Measurements from ENCODE around the gene MSH5.
"Not testable (repeated sequence)": the region's sequence is repeated elsewhere in the genome, so short reads cannot be mapped to it uniquely, and the experiment has no call there.

Gene MSH5

GRCh38 chr6:31739639-31740396 lies at the start of gene MSH5:
TSS of gene MSH5 (plus strand) at chr6:31740005. CDS start at chr6:31740467, 462 bp downstream.
- peak; percentile 99 for DNase-seq

GRCh38 chr6:31690231-31691077 lies 49.4 kb upstream of the MSH5 start:
- DNase-seq, result no peak

- no peak for DNase-seq
These were observed 48.7 kb upstream of the MSH5 start for GRCh38 chr6:31691078-31691463.

DNA sequence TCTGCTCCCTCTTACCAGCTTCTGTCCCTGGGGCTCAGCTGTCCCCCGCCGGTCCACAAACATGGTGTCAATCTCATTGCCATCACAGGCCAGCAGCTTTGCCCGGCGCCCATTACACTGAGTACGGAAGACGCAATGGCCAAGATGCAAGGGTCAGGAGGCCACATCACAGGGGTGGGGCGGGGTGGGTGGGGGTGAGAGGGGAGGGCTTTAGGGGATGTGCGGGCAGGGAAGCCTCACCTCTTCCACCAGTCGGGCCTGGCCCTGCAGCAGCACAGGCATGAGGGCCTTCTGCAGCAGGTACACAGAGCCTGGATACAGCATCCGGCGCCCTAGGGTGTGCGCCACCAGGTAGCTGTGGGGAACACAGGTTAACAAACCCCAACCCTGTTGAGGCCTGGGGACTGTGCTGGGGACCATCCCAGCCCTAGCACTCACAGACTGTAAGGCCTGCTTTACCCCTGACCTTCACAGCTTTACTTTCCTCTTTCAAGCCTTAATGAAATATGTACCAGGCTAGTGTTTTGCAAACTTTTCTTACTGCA lies 48.2 kb upstream of the MSH5 start:
- DNase-seq, result no peak

DNA sequence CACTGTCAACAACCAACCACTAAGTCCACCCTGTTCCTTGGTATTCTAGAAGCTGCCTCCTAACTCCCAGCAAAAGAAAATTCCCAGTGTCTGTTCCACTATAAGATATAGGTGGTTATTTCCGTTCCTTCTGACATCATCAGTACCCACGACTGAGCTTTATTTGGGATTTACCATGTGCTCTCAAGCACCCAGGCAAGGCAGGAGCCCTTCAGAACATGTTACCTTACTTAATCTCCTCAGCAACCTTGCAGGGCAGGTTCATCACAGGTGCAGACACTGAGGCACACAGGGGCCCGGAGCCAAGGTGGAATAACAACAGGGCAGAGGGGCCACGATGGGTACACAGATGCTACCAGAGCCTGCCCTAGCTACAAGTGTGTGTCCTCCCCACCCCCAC lies 47.5 kb upstream of the MSH5 start:
- no peak for DNase-seq

- DNase-seq, result no peak
These were observed 46.9 kb upstream of the MSH5 start for GRCh38 chr6:31692886-31693285.

DNA sequence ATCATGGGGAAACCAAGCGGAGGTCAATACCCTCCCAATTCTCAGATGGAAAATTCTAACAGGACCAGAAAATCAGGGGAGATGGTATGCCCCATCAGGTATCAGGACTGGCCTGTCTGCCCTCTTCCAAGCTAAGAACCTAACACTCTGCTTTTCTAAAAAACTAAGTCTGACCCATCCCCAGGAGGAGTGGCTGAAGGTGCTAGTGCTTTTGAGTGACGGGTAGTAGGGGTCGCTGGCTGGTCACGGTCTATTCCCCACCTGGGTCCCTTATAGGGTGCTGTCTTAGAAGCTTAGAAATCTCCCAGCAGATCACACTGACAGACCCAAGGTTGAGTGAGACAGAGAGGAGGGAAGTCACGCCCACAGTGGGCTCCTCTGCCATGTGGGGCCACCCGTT lies 46.3 kb upstream of the MSH5 start:
- DNase-seq, result no peak

GRCh38 chr6:31697555-31697954 lies 42.2 kb upstream of the MSH5 start:
- no peak for DNase-seq

DNA sequence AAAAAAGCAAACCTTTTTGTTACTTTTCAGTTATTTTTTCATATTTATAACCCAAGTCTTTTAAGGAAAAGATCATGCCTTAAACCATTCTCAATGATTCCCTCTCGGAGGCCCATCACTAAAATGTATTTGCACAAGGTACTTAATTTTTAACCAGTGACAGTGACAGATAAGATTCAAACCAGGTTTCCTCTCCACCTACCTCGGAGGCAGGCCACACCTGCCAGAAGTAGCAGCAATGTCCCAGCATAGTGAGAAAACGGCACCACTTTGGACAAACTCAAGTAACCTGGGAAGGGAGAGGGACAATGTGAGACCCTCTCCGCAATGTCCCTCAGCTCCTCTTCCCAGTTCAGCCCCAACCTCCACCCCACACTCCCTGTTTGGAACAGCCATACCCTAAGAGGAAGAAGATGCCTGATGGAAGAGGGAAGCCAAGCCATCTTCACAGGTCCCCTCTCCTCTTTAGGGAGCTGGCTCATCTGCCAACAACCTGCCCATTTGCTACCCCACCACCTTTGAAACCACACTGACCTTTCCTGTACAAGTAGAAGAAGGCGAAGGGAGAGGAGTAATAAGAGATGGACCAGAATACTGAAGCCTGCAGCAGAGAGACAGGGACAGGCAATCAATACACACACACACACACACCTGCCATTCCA lies 38.9 kb upstream of the MSH5 start:
- no peak for DNase-seq

GRCh38 chr6:31701666-31702404 lies 38.0 kb upstream of the MSH5 start:
- DNase-seq, result peak in 1 of 2 experiments; percentile 10

DNA sequence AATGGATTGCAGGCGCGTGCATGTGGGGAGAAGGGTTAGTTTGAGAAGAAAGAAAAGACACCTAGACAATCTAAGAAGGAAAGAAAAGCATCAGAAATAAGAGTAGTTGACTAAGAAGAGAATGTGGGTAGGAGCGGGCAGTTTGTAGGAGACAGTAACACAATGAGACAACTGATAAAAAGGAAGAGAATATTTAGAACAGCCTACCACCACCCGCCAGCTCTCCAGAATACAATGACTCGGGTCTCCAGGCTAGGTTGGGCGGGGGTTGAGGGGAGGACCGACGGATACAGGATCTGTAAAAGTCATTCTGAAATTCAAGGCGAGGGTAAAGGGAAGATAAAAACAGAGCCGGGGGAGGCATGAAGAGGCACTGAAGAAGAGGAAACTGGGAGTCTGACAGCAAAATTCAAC lies 37.4 kb upstream of the MSH5 start:
- DNase-seq, result no peak

GRCh38 chr6:31702819-31703716 lies 36.7 kb upstream of the MSH5 start, which contains the start of gene ABHD16A:
TSS of gene ABHD16A (minus strand) at chr6:31703324. CDS start at chr6:31703281, 43 bp downstream.
- DNase-seq, result peak; percentile 95

DNA sequence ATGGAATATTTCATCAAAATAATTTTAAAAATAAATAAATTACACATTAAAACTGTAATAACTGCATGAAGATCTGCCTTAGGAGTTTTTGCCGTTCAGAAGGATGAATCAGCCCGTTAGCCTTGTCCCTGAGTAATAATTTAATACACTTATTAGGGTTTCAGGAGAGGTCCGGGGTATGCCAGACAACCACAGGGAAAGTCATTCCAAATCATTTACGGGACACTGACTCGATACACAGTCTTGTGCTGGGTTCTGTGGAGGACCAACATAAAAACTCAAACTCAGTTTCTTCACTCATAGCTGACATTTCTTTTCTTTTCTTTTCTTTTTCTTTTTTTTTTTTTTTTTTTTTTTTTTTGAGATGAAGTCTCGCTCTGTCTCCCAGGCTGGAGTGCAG lies 33.9 kb upstream of the MSH5 start:
- DNase-seq, result no peak

GRCh38 chr6:31706599-31706998 lies 33.2 kb upstream of the MSH5 start, which contains the start of gene LY6G6F:
TSS of gene LY6G6F (plus strand) at chr6:31706866. CDS start at chr6:31706907, 41 bp downstream.
- DNase-seq, result no peak

DNA sequence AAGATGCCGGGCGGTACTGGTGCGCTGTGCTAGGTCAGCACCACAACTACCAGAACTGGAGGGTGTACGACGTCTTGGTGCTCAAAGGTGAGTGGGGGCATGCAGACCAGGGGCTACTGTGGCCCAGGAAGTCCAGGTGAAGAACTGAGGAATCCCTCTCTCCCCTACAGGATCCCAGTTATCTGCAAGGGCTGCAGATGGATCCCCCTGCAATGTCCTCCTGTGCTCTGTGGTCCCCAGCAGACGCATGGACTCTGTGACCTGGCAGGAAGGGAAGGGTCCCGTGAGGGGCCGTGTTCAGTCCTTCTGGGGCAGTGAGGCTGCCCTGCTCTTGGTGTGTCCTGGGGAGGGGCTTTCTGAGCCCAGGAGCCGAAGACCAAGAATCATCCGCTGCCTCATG lies 32.1 kb upstream of the MSH5 start:
- no peak for DNase-seq

GRCh38 chr6:31708224-31708623 lies 31.6 kb upstream of the MSH5 start:
- no peak for DNase-seq

- DNase-seq, result not testable (repeated sequence)
These were observed 30.6 kb upstream of the MSH5 start for GRCh38 chr6:31709157-31709556.

GRCh38 chr6:31710523-31711219 lies 29.1 kb upstream of the MSH5 start:
- DNase-seq, result no peak

GRCh38 chr6:31711233-31711632 lies 28.6 kb upstream of the MSH5 start:
- no peak for DNase-seq

DNA sequence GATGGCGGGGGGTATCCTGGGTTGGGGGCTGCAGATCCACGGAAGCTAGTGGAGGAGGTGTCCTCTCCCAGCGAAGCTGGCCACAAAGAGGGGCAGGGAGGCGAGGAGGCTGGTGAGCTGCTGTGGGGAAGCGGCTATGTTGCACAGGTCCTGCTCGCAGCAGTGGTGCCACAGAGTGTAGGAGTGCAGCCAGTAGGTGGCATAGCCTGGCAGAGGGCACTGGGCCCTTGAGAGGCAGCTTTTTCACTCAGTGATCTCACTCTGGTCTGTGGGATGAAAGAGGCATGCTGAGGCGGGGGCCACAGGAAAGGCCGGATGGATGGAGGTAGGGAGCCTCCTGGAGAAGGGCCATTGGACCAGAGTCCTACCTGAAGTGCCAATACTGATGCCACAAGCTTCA lies 27.5 kb upstream of the MSH5 start:
- DNase-seq, result no peak

DNA sequence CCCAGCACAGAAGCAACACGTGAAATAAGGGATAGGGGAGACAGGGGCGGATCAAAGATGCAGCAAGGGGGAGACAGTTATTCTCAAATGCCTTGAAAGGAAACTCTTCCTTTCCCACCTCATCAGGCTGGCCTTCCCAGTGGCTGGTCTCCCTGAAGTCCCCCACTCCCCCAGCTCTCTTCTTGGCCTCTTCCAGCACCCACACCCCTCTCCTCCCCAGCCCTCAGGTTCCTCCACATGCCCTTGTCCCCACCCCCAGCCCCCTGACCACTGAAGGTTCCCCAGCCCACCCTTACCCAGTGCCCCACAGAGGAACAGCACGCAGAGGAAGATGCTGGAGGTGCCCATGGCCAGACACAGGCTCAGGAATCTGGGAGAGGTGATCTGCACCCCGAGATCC lies 26.3 kb upstream of the MSH5 start:
- DNase-seq, result no peak

All from NCI-H1930 (cell line).